Kidney tubule cell (primary cell): ENCODE results near the gene LRRK1.

ENCODE experiments used
- DNase-seq: peaks from one replicate; pipeline ENCODE4 v3.0.0-alpha.2; 2018; ENCODE audit warnings: low spot score

LRRK1 gene

GRCh38 chr15:100892013-100892355 is 27.2 kb upstream of the LRRK1 start:
- DNase-seq: no peak

- no peak for DNase-seq
These were observed 25.7 kb upstream of the LRRK1 start for GRCh38 chr15:100893261-100893963.

GRCh38 chr15:100893964-100894295 is 25.2 kb upstream of the LRRK1 start:
- DNase-seq: no peak

GRCh38 chr15:100895721-100896120 is 23.4 kb upstream of the LRRK1 start:
- no peak for DNase-seq

GRCh38 chr15:100897221-100898151 is 21.7 kb upstream of the LRRK1 start:
- no peak for DNase-seq

GRCh38 chr15:100898152-100898490 is 21.0 kb upstream of the LRRK1 start:
- DNase-seq: no peak

GRCh38 chr15:100898661-100899462 is 20.3 kb upstream of the LRRK1 start:
- no peak for DNase-seq

- no peak for DNase-seq
These were observed 19.6 kb upstream of the LRRK1 start for GRCh38 chr15:100899601-100900000.

- DNase-seq: no peak
These were observed 18.9 kb upstream of the LRRK1 start for GRCh38 chr15:100900136-100900794.

GRCh38 chr15:100900795-100901169 is 18.4 kb upstream of the LRRK1 start:
- DNase-seq: no peak

- DNase-seq: no peak
These were observed 17.9 kb upstream of the LRRK1 start for GRCh38 chr15:100901296-100901695.

GRCh38 chr15:100901702-100902435 is 17.3 kb upstream of the LRRK1 start:
- DNase-seq: peak; percentile 51

- DNase-seq: peak; percentile 87
These were observed 16.6 kb upstream of the LRRK1 start for GRCh38 chr15:100902436-100903167.

GRCh38 chr15:100903168-100903554 is 16.0 kb upstream of the LRRK1 start:
- no peak for DNase-seq

GRCh38 chr15:100905850-100906249 is 13.3 kb upstream of the LRRK1 start:
- no peak for DNase-seq

- DNase-seq: no peak
These were observed 10.7 kb upstream of the LRRK1 start for GRCh38 chr15:100908466-100908865.

- DNase-seq: no peak
These were observed 9.6 kb upstream of the LRRK1 start for GRCh38 chr15:100909565-100909964.

- DNase-seq: no peak
These were observed 8.9 kb upstream of the LRRK1 start for GRCh38 chr15:100909989-100910955.

GRCh38 chr15:100911086-100911485 is 8.1 kb upstream of the LRRK1 start:
- no peak for DNase-seq

GRCh38 chr15:100913961-100914360 is 5.2 kb upstream of the LRRK1 start:
- DNase-seq: no peak
